Measurements from ENCODE around the gene GTF2IRD1. TPM values are rescaled to one million over a fixed set of nuclear protein-coding genes. Genes with fewer than 3 reads are reported as not detected.

GTF2IRD1 gene
- total RNA-seq, 1 donor from 2014 or later = 32.6 TPM

DNA sequence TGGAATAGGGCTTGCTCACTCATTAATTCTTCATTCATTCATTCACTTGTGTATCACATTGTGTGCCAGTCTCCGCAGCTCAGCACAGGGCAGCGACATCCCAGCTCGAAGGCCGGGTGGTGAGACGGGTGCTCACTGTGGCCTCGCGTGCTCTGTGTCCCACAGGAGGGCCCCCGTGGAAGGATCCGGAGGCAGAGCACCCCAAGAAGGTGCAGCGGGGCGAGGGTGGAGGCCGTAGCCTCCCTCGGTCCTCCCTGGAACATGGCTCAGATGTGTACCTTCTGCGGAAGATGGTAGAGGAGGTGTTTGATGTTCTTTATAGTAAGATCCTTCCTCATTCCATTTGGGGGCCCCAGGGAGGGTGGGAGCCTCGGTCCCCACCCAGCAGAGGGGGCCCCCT lies 61.6 kb downstream of the GTF2IRD1 start:
- H3K27ac Mint-ChIP-seq (ENCODE audit: unreplicated experiment) = no peak overlapping the region
- no peak overlapping the region for H3K4me3 Mint-ChIP-seq (ENCODE audit: unreplicated experiment)
- H3K4me1 Mint-ChIP-seq (ENCODE audit: unreplicated experiment) = no peaks in the 10 kb centered on the region
- DNase-seq (ENCODE audit: low spot score) = no peak
- no peaks in the 10 kb centered on the region for H3K9me3 Mint-ChIP-seq (ENCODE audit: unreplicated experiment)
- no peaks in the 10 kb centered on the region for H3K27me3 Mint-ChIP-seq (ENCODE audit: unreplicated experiment)
- TF ChIP-seq CTCF (IDR thresholded peaks at IDR 0.05; ENCODE audit: unreplicated experiment) = no peak
- H3K36me3 Mint-ChIP-seq (ENCODE audit: low read depth, unreplicated experiment) = peaks cover 22% of the 10 kb centered on the region

DNA sequence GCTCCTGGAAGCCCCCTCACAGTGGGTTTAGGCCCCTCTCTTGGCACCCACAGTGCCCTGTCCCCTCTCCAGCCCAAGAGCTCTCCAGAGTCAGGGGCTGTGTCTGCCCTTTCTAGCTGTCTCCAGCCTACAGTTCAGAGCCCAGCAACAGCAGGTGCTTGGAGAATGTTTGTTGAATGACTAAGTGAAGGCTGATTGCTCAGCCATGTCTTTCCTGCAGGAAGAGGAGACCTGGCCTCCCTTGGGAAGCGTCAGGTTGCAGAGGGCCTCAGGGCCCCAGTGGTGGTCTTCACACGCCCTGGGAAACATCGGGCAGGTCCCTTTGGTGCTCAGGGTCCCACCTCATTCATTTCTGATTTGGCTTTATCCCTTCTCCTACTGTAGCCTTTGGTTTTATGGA lies 62.5 kb downstream of the GTF2IRD1 start:
- no peak overlapping the region for H3K27ac Mint-ChIP-seq (ENCODE audit: unreplicated experiment)
- no peaks in the 10 kb centered on the region for H3K27me3 Mint-ChIP-seq (ENCODE audit: unreplicated experiment)
- no peak for TF ChIP-seq CTCF (IDR thresholded peaks at IDR 0.05; ENCODE audit: unreplicated experiment)
- no peaks in the 10 kb centered on the region for H3K9me3 Mint-ChIP-seq (ENCODE audit: unreplicated experiment)
- H3K4me1 Mint-ChIP-seq (ENCODE audit: unreplicated experiment) = no peaks in the 10 kb centered on the region
- H3K4me3 Mint-ChIP-seq (ENCODE audit: unreplicated experiment) = no peak overlapping the region
- H3K36me3 Mint-ChIP-seq (ENCODE audit: low read depth, unreplicated experiment) = peaks cover 28% of the 10 kb centered on the region
- DNase-seq (ENCODE audit: low spot score) = no peak

- DNase-seq (ENCODE audit: low spot score) = no peak
- Mint-ChIP-seq H3K4me3 (ENCODE audit: unreplicated experiment) (no peak overlapping the region), H3K9me3 (ENCODE audit: unreplicated experiment) (no peaks in the 10 kb centered on the region), H3K27ac (ENCODE audit: unreplicated experiment) (no peak overlapping the region), H3K27me3 (ENCODE audit: unreplicated experiment) (no peaks in the 10 kb centered on the region), H3K4me1 (ENCODE audit: unreplicated experiment) (no peaks in the 10 kb centered on the region), H3K36me3 (ENCODE audit: low read depth, unreplicated experiment) (peaks cover 33% of the 10 kb centered on the region)
- no peak for TF ChIP-seq CTCF (IDR thresholded peaks at IDR 0.05; ENCODE audit: unreplicated experiment)
Observed at GRCh38 chr7:74518041-74518440, 64.3 kb downstream of the GTF2IRD1 start.

DNA sequence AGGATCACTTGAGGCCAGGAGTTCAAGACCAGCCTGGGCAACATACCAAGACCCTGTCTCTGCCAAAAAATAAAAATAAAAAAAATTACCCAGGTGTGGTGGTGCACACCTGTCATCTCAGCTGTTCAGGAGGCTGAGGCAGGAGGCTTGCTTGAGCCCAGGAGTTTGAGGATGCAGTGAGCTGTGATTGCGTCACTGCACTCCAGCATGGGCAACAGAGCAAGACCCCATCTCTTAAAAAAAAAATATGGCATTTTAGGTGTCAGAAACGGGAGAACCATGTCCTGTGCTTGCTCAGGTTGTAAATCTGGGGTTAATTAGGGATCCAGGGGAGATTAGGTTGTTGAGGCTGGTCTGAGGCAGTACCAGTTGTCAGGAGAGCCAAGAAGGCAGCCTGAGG lies 64.9 kb downstream of the GTF2IRD1 start:
- Mint-ChIP-seq H3K27me3 (ENCODE audit: unreplicated experiment) (no peaks in the 10 kb centered on the region), H3K27ac (ENCODE audit: unreplicated experiment) (no peak overlapping the region), H3K4me3 (ENCODE audit: unreplicated experiment) (no peak overlapping the region), H3K9me3 (ENCODE audit: unreplicated experiment) (no peaks in the 10 kb centered on the region), H3K4me1 (ENCODE audit: unreplicated experiment) (no peaks in the 10 kb centered on the region), H3K36me3 (ENCODE audit: low read depth, unreplicated experiment) (peaks cover 33% of the 10 kb centered on the region)
- no peak for DNase-seq (ENCODE audit: low spot score)
- no peak for TF ChIP-seq CTCF (IDR thresholded peaks at IDR 0.05; ENCODE audit: unreplicated experiment)

- DNase-seq (ENCODE audit: low spot score) = no peak
- Mint-ChIP-seq H3K36me3 (ENCODE audit: low read depth, unreplicated experiment) (peaks cover 33% of the 10 kb centered on the region), H3K4me1 (ENCODE audit: unreplicated experiment) (no peaks in the 10 kb centered on the region), H3K9me3 (ENCODE audit: unreplicated experiment) (no peaks in the 10 kb centered on the region), H3K27me3 (ENCODE audit: unreplicated experiment) (no peaks in the 10 kb centered on the region), H3K4me3 (ENCODE audit: unreplicated experiment) (no peak overlapping the region), H3K27ac (ENCODE audit: unreplicated experiment) (no peak overlapping the region)
- no peak for TF ChIP-seq CTCF (IDR thresholded peaks at IDR 0.05; ENCODE audit: unreplicated experiment)
Observed at GRCh38 chr7:74519395-74519794, 65.7 kb downstream of the GTF2IRD1 start.

All from endothelial cell (in vitro differentiated cells).